CD4-positive, alpha-beta T cell treated with Interleukin-10 for 1 hour (primary cell): ENCODE results near the gene AAMP.
A peak's percentile ranks its signal among the peaks of the same experiment; 100 is the strongest.

Experiments
- DNase-seq: peaks from one replicate; pipeline ENCODE4 v3.0.0-alpha.2; 2020

AAMP gene

GRCh38 chr2:218218268-218219185 lies 51.4 kb downstream of the AAMP start:
- peak; percentile 55 for DNase-seq

GRCh38 chr2:218217360-218218267 lies 52.3 kb downstream of the AAMP start:
- DNase-seq = peak; percentile 64

DNA sequence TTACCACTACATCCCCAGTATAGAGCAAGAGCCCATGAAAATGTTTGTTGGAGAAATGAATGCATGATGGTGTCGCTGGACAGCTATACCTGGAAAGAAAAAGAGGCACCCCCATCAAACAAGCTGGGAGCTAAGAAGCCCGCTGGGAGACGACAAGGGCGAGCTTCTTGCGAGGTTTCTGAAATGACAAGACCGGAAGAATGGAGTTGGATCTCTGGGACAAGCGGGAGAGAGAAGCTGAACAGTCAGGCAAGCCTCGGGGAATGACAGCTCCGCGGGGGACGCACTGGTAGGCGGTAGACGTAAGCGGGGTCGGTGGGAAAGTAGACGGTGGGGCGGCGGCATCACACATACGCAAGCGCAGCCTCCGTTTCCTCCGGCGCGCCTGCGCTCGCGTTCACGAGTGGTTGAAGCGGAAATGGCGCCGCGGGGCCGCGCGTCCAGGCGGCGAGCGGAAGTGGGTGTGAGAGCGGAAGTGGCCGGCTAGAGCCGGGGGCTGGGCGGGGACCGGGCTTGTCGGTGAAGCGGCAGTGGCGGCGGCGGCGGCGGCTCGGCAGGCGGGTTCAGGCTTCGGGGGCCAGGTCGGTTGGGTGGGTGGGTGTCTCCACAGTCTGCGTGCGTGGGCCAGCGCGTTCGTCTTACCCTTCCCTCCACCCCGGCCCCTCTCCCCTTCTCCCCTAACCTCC lies 53.1 kb downstream of the AAMP start, which contains the start of gene ARPC2:
TSS of gene ARPC2 (plus strand) at position 516 of the 686 bp plus-strand sequence. CDS start 282 bp downstream, outside the sequence.
- DNase-seq = peak; percentile 95

- DNase-seq = no peak
Observed at GRCh38 chr2:218216336-218216673, 53.6 kb downstream of the AAMP start.
